Esophagus muscularis mucosa (tissue), 4 donors: ENCODE measurements around the gene TROAP. TPM values are rescaled to one million over a fixed set of nuclear protein-coding genes. Genes with fewer than 3 reads are reported as not detected.

Experiments used
- DNase-seq: peaks from one replicate; pipeline ENCODE4 v3.0.0-alpha.2; 2017; ENCODE audit errors: extremely low spot score
- H3K27ac ChIP-seq, 4 donors: fragments of 200-600 bp; sonication (generic); replicated peaks in 1 of 4; 1 replicate in 3 of 4; 2 replicates in 1 of 4; pipeline ENCODE4 v1.5.1; 2016 to 2019; ENCODE audit warnings: mild to moderate bottlenecking in 1 of 4
- H3K27me3 ChIP-seq, 4 donors: fragments of 200-600 bp; sonication (generic); one replicate each; pipeline versions ENCODE4 v1.5.1 to v1.6.0; 2016 to 2019
- H3K36me3 ChIP-seq, 4 donors: fragments of 200-600 bp; sonication (generic); one replicate each; pipeline ENCODE4 v1.5.1; 2016 to 2019
- H3K4me1 ChIP-seq, 4 donors: fragments of 200-600 bp; sonication (generic); one replicate each; pipeline ENCODE4 v1.5.1; 2016 to 2019
- H3K4me3 ChIP-seq, 4 donors: fragments of 200-600 bp; sonication (generic); 1 replicate in 2 of 4; 2 replicates in 2 of 4; pipeline ENCODE4 v1.5.1; 2016 to 2019; ENCODE audit warnings: mild to moderate bottlenecking in 4 of 4, moderate library complexity in 1 of 4
- H3K9me3 ChIP-seq, 4 donors: fragments of 200-600 bp; sonication (generic); 1 replicate in 3 of 4; 2 replicates in 1 of 4; pipeline ENCODE4 v1.5.1; 2016 to 2019
- EP300 ChIP-seq: sonication (generic); formaldehyde crosslinking; IDR thresholded peaks from one replicate; pipeline ENCODE4 v1.6.1; 2017; ENCODE audit warnings: antibody characterized with exemption
- POLR2A ChIP-seq: fragments of 450-650 bp; IDR thresholded peaks from one replicate; pipeline ENCODE4 v1.6.1; 2017; ENCODE audit warnings: antibody characterized with exemption, moderate library complexity, mild to moderate bottlenecking, low read depth
- POLR2AphosphoS5 ChIP-seq, 2 donors: sonication (generic); formaldehyde crosslinking; IDR thresholded peaks; one replicate each; pipeline ENCODE4 v1.6.1; 2017; ENCODE audit warnings: antibody characterized with exemption in 2 of 2
- WGBS: methylation state at CpG from one replicate; pipeline ENCODE4 v1.1.5; 2018; 5-methylcytosine and 5-hydroxymethylcytosine counted together
- intact Hi-C: fragments of 100-400 bp; cut with DNase I; formaldehyde crosslinking; loops from one replicate; pipeline ENCODE4 v1.15.1; 2023
- total RNA-seq, 4 donors: library from RNA; depleted of rRNA; stranded (reverse); fragments of >200 nt; gene quantifications; one replicate each; pipeline versions ENCODE4 v1.1.0 to v1.2.1, GENCODE V29; 2016
- TF ChIP-seq, protein P1 (sequence below), 3 experiments: fragments of 200-600 bp in 2 of 3; fragments of 450-650 bp in 1 of 3; sonication (generic) in 2 of 3; IDR thresholded peaks; one replicate each; pipeline ENCODE4 v1.5.1; 2017 to 2019; ENCODE audit warnings: antibody characterized with exemption in 3 of 3, mild to moderate bottlenecking in 2 of 3, moderate library complexity in 1 of 3

Gene TROAP
- total RNA-seq, 4 donors from 2014 or later = 0.26 to 0.80 TPM; not detected in 2

DNA sequence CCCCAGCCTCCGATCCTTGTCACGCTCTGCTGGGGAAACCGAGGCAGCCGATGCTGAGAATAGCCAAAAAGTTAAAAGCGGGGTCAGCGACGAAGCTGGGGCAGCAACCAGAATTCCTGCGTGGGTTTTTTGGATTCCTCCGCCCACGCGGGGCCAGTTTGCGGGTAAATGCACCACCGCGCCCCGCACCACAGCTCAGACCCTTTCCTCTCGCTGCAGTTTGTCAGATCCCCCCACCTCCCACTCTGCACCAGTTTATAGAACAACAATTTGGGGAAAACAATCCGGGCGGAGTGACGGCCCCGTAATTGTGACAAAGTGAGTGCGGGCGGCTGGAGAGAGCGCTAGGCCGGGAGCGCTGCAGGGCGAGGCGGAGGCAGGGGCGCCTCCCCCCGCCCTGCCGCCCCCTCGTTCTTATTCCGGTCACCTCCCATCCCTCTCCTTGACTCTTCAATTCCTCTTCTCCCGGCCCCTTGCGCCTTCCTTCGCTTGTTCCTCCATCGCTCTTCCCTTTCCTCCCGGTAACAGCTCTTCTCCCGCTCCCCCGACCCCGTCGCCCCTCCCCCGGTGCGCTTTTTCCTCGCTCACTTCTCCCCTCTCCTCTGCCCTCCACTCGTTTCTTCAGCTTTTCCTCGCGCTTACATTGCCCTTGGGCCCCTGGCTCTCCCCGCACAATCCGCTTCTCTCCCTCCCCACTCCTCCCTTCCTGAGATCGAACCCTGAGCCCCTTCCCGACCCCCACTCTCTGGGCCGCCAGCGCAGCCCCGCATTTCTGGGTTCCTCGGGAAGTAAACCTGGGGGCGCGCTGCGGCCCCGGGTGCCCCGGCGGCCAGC lies 23.0 kb downstream of the TROAP start:
- peaks cover 58 to 65% (median 63%) of the 10 kb centered on the region in 4 donors for H3K4me1 ChIP-seq
- H3K27me3 ChIP-seq = peaks cover 18 to 100% (median 66%) of the 10 kb centered on the region in 4 donors
- H3K4me3 ChIP-seq = peak overlapping the region; percentile 44 to 60 (median 50)
- no peaks in the 10 kb centered on the region for H3K36me3 ChIP-seq
- 6% methylated on average over 59 of the region's 61 CpGs for WGBS
- no peak overlapping the region for H3K27ac ChIP-seq
- H3K9me3 ChIP-seq = no peaks in the 10 kb centered on the region
- intact Hi-C loops = no loop called here
- no peak for TF ChIP-seq POLR2AphosphoS5 (IDR thresholded peaks at IDR 0.05)
- DNase-seq = no peak

DNA sequence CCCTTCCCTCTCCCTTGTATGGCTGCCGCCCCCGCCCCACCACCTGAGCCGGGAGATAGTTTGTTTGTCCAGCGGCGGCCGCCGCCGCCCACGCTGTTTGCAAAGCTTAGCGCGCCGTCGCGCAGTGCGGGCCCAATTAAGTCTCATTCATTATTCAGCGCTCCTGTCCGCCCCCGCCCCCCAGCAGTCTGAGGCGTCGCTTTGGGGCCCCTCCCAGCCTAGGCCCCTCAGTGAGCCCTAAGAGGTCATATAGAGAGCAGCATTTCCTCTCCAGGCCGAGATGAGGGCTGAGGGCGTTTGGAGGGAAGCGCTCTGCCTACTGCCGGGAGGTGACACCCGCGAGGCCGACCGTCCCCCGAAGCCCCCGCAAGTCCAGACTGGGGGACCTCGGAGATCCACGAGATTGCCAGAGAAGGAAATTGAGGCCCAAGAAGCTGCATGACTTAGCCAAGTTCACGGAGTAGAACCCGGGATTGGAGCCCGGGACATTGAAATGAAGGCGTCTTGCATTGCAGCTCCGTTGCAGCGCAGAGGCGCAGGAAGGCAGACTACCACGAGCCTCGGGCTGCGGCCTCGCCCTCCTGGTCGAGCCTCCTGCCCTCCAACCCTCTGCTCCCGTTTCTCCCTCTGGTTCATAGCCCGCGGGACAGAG lies 23.7 kb downstream of the TROAP start, which contains the start of gene DNAJC22:
TSS of gene DNAJC22 (plus strand) at position 230 of the 652 bp plus-strand sequence. CDS start 1,985 bp downstream, outside the sequence.
- Histone ChIP-seq H3K4me3 (peak within 1 kb of the TSS; percentile 44 to 60 (median 50)), H3K27me3 (peaks cover 18 to 100% (median 69%) of the 10 kb centered on the region in 4 donors), H3K9me3 (no peaks in the 10 kb centered on the region), H3K27ac (no peak within 1 kb of the TSS), H3K4me1 (peaks cover 58 to 63% (median 61%) of the 10 kb centered on the region in 4 donors), H3K36me3 (no peaks in the 10 kb centered on the region)
- WGBS = 14% methylated on average over 28 of the region's 47 CpGs
- intact Hi-C loops = no loop called here
- DNase-seq = no peak
- TF ChIP-seq EP300 (no peak), POLR2A (no peak), POLR2AphosphoS5 (IDR thresholded peaks at IDR 0.05) (no peak)
- TF ChIP-seq, protein P1, sequence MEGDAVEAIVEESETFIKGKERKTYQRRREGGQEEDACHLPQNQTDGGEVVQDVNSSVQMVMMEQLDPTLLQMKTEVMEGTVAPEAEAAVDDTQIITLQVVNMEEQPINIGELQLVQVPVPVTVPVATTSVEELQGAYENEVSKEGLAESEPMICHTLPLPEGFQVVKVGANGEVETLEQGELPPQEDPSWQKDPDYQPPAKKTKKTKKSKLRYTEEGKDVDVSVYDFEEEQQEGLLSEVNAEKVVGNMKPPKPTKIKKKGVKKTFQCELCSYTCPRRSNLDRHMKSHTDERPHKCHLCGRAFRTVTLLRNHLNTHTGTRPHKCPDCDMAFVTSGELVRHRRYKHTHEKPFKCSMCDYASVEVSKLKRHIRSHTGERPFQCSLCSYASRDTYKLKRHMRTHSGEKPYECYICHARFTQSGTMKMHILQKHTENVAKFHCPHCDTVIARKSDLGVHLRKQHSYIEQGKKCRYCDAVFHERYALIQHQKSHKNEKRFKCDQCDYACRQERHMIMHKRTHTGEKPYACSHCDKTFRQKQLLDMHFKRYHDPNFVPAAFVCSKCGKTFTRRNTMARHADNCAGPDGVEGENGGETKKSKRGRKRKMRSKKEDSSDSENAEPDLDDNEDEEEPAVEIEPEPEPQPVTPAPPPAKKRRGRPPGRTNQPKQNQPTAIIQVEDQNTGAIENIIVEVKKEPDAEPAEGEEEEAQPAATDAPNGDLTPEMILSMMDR (IDR thresholded peaks at IDR 0.05) = no peak

DNA sequence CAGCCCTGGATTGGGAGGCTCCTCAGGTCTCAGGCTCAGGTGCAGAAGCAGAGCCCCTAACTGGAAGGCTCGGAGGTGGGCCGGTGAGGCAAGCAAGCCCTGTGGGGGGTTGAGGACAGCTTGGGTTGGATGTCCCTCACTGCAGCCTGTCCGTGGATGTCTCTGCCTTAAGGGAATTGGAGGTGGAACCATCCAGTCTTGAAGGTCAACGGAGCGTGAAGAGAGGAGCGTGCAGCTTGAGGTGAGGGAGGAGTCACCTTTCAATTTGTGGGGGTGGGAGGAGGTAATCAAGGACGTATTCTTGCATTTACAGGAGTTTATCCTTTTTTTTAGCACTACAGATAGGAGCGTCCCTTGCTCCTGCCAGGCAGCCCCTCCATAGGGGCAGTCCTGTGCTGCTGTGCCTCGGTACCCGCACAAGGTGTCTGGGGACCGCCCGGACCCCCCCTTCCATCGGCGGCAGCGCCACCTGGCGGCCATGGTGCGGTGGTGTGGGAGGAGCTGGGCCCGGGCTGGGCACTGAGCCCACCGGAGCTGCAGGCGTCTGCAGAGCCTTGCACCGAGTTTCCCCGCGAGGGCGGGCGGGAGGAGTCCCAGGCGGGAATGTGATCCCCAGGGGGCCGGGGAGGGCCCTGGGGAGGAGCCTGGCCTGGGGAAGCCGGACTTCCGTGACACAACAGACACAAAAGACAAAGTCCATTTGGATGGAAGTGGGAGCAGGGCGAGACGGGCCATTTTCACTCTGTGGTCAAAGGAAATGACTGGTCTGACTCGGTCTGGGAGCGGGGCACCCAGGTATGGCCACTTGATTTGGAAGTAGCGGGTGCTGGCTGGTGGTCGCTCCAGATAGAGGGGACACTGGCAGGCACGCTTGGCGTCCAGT lies 24.5 kb downstream of the TROAP start:
- no peak overlapping the region for H3K27ac ChIP-seq

DNA sequence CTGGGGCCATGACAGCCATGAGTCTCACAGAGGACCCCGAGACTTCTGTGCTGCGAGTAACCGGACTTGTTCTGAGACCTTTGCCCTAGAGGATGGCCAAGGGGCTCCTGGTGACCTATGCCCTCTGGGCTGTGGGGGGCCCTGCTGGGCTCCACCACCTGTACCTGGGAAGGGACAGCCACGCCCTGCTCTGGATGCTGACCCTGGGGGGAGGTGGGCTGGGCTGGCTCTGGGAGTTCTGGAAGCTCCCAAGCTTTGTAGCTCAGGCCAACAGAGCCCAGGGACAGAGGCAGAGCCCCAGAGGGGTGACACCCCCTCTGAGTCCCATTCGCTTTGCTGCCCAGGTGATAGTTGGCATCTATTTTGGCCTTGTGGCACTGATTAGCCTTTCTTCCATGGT lies 25.7 kb downstream of the TROAP start:
- H3K27ac ChIP-seq = no peak overlapping the region
- intact Hi-C loops = no loop called here
- peaks cover 40 to 43% (median 41%) of the 10 kb centered on the region in 4 donors for H3K4me1 ChIP-seq
- H3K27me3 ChIP-seq = peaks cover 18 to 100% (median 63%) of the 10 kb centered on the region in 4 donors
- H3K9me3 ChIP-seq = no peaks in the 10 kb centered on the region
- TF ChIP-seq EP300 (no peak), POLR2A (no peak), POLR2AphosphoS5 (IDR thresholded peaks at IDR 0.05) (no peak)
- TF ChIP-seq, protein P1 (IDR thresholded peaks at IDR 0.05) = no peak
- H3K4me3 ChIP-seq = no peak overlapping the region
- WGBS = 92% methylated on average over 5 of the region's 5 CpGs
- DNase-seq = no peak
- H3K36me3 ChIP-seq = no peaks in the 10 kb centered on the region

More for the DNA sequence above, 24.5 kb downstream of the TROAP start:
- peak overlapping the region; percentile 44 to 60 (median 50) for H3K4me3 ChIP-seq
- H3K27me3 ChIP-seq = peaks cover 18 to 100% (median 69%) of the 10 kb centered on the region in 4 donors
- 23% methylated on average over 22 of the region's 37 CpGs for WGBS
- H3K4me1 ChIP-seq = peaks cover 51 to 55% (median 53%) of the 10 kb centered on the region in 4 donors
- intact Hi-C loops = no loop called here
- H3K36me3 ChIP-seq = no peaks in the 10 kb centered on the region
- TF ChIP-seq POLR2A = no peak
- TF ChIP-seq, protein P1 (IDR thresholded peaks at IDR 0.05) = peak; percentile 77 to 92 (median 88)
- TF ChIP-seq POLR2AphosphoS5 (IDR thresholded peaks at IDR 0.05) = peak in 1 of 2 donors; percentile 37
- no peak for TF ChIP-seq EP300
- DNase-seq = no peak
- H3K9me3 ChIP-seq = no peaks in the 10 kb centered on the region
